ENCODE results near the gene TMEM95.
A peak's percentile ranks its signal among the peaks of the same experiment; 100 is the strongest.

GRCh38 chr17:7403727-7403976 lies 48.7 kb downstream of the TMEM95 start:
- TF ChIP-seq CTCF (IDR thresholded peaks at IDR 0.05) = peak in 1 of 3 donors; percentile 27
- TF ChIP-seq POLR2AphosphoS5 (IDR thresholded peaks at IDR 0.05) = no peak
